Liver (tissue), 9 donors: ENCODE data around the gene HDAC2. TPM values are rescaled to one million over a fixed set of nuclear protein-coding genes. Genes with fewer than 3 reads are reported as not detected.

Experiments
- DNase-seq: peaks from one replicate; pipeline ENCODE4 v3.0.0-alpha.2; 2017; ENCODE audit warnings: low spot score
- H3K27ac ChIP-seq, 2 donors: one replicate each; pipeline ENCODE4 v1.7.0; 2013; ENCODE audit warnings: inconsistent platforms in 2 of 2, low read length in 2 of 2, control low read depth in 1 of 2, low read depth in 1 of 2, mild to moderate bottlenecking in 1 of 2
- H3K27me3 ChIP-seq, 4 donors: one replicate each; pipeline versions ENCODE4 v1.6.1 to v1.7.0; 2013; ENCODE audit warnings: low read length in 3 of 4, inconsistent platforms in 1 of 4, mild to moderate bottlenecking in 1 of 4, moderate library complexity in 1 of 4; ENCODE audit not compliant: control insufficient read depth in 4 of 4, insufficient read depth in 4 of 4
- H3K36me3 ChIP-seq, 4 donors: one replicate each; pipeline versions ENCODE4 v1.6.1 to v1.7.0; 2013; ENCODE audit warnings: low read length in 3 of 4, mild to moderate bottlenecking in 3 of 4, low read depth in 1 of 4, moderate library complexity in 1 of 4; ENCODE audit not compliant: control insufficient read depth in 4 of 4, insufficient read depth in 3 of 4
- H3K4me1 ChIP-seq, 4 donors: one replicate each; pipeline versions ENCODE4 v1.6.1 to v1.7.0; 2013; ENCODE audit warnings: low read length in 3 of 4, mild to moderate bottlenecking in 3 of 4, moderate library complexity in 1 of 4; ENCODE audit not compliant: control insufficient read depth in 4 of 4, insufficient read depth in 4 of 4
- H3K4me3 ChIP-seq, 3 donors: one replicate each; pipeline versions ENCODE4 v1.6.1 to v1.7.0; 2013; ENCODE audit warnings: low read length in 3 of 3, control low read depth in 1 of 3, low read depth in 1 of 3, mild to moderate bottlenecking in 1 of 3
- H3K9ac ChIP-seq, 2 donors: one replicate each; pipeline ENCODE4 v1.7.0; 2013; ENCODE audit warnings: low read length in 2 of 2, mild to moderate bottlenecking in 2 of 2, moderate library complexity in 2 of 2, control low read depth in 1 of 2, low read depth in 1 of 2
- H3K9me3 ChIP-seq, 4 donors: one replicate each; pipeline versions ENCODE4 v1.6.1 to v1.7.0; 2013; ENCODE audit warnings: low read length in 3 of 4; ENCODE audit not compliant: control insufficient read depth in 4 of 4
- EGR1 ChIP-seq, 2 donors: IDR thresholded peaks; 2 replicates each; pipeline ENCODE4 v1.6.1; 2016 to 2018; ENCODE audit warnings: antibody characterized with exemption in 2 of 2, low read depth in 2 of 2
- FOXA1 ChIP-seq: IDR thresholded peaks from 2 replicates; pipeline ENCODE4 v1.6.1; 2016; ENCODE audit warnings: antibody characterized with exemption
- FOXA2 ChIP-seq: IDR thresholded peaks from 2 replicates; pipeline ENCODE4 v1.6.1; 2016; ENCODE audit warnings: antibody characterized with exemption
- GABPA ChIP-seq, 2 donors: IDR thresholded peaks in 1 of 2; conservative IDR thresholded peaks in 1 of 2; 2 replicates each; pipeline ENCODE4 v1.6.1; 2016; ENCODE audit warnings: antibody characterized with exemption in 2 of 2, mild to moderate bottlenecking in 1 of 2, moderate library complexity in 1 of 2
- HNF4A ChIP-seq, 2 donors: conservative IDR thresholded peaks; 2 replicates each; pipeline ENCODE4 v1.6.1; 2016; ENCODE audit warnings: antibody characterized with exemption in 2 of 2, mild to moderate bottlenecking in 2 of 2
- HNF4G ChIP-seq: IDR thresholded peaks from 2 replicates; pipeline ENCODE4 v1.6.1; 2016; ENCODE audit warnings: antibody characterized with exemption
- JUND ChIP-seq, 2 donors: IDR thresholded peaks; 2 replicates each; pipeline ENCODE4 v1.6.1; 2016; ENCODE audit warnings: antibody characterized with exemption in 2 of 2
- NR2F2 ChIP-seq: IDR thresholded peaks from 2 replicates; pipeline ENCODE4 v1.6.1; 2016; ENCODE audit warnings: antibody characterized with exemption
- RAD21 ChIP-seq, 2 donors: IDR thresholded peaks; 2 replicates each; pipeline ENCODE4 v1.6.1; 2016; ENCODE audit warnings: antibody characterized with exemption in 2 of 2, mild to moderate bottlenecking in 2 of 2
- RXRA ChIP-seq, 2 donors: IDR thresholded peaks; 2 replicates each; pipeline ENCODE4 v1.6.1; 2017 to 2018; ENCODE audit warnings: antibody characterized with exemption in 2 of 2, mild to moderate bottlenecking in 1 of 2
- SP1 ChIP-seq: IDR thresholded peaks from 2 replicates; pipeline ENCODE4 v1.6.1; 2018; ENCODE audit warnings: antibody characterized with exemption, mild to moderate bottlenecking
- TAF1 ChIP-seq: conservative IDR thresholded peaks from 2 replicates; pipeline ENCODE4 v1.6.1; 2016; ENCODE audit warnings: antibody characterized with exemption, mild to moderate bottlenecking
- YY1 ChIP-seq: IDR thresholded peaks from 2 replicates; pipeline ENCODE4 v1.6.1; 2016; ENCODE audit warnings: antibody characterized with exemption, mild to moderate bottlenecking
- WGBS: extraction: QIAGEN DNeasy Blood & Tissue Kit; methylation state at CpG from one replicate; pipeline ENCODE4 v1.1.7; 2013; 5-methylcytosine and 5-hydroxymethylcytosine counted together
- polyA plus RNA-seq, 2 donors: library from polyadenylated mRNA; stranded (reverse) in 1 of 2; unstranded in 1 of 2; fragments of 200-250 nt in 1 of 2; fragments of >200 nt in 1 of 2; fragmentation: Nextera tagmentation in 1 of 2; extraction: Ambion mirVana in 1 of 2; gene quantifications; one replicate each; pipeline versions ENCODE4 v1.2.1 to v1.2.3, GENCODE V29; 2013 to 2015
- total RNA-seq, 2 donors: library from RNA; depleted of rRNA; stranded (reverse); fragments of >200 nt; gene quantifications; one replicate each; pipeline ENCODE4 v1.2.3, GENCODE V29; 2014
- TF ChIP-seq, protein P1 (sequence below): IDR thresholded peaks from 2 replicates; pipeline ENCODE4 v1.6.1; 2016; ENCODE audit warnings: antibody characterized with exemption
- TF ChIP-seq, protein P2 (sequence below): IDR thresholded peaks from 2 replicates; pipeline ENCODE4 v1.6.1; 2016; ENCODE audit warnings: antibody characterized with exemption, mild to moderate bottlenecking
- TF ChIP-seq, protein P3 (sequence below): IDR thresholded peaks from 2 replicates; pipeline ENCODE4 v1.6.1; 2016; ENCODE audit warnings: antibody characterized with exemption
- TF ChIP-seq, protein P4 (sequence below): fragments of 150-350 bp; IDR thresholded peaks from 2 replicates; pipeline ENCODE4 v1.5.1; 2017; ENCODE audit warnings: improper control_type of control experiment, low read depth, low read length; ENCODE audit not compliant: missing input control
- TF ChIP-seq, protein P5 (sequence below): IDR thresholded peaks from 2 replicates; pipeline ENCODE4 v1.6.1; 2016; ENCODE audit warnings: antibody characterized with exemption
- donor health status: healthy.
- donor health status: healthy.
- donor health status: healthy.
- donor health status: healthy.
- donor health status: healthy.

Gene HDAC2
- total and polyA plus RNA-seq, 4 donors, result 14.7 to 56.9 (median 21.0) TPM

DNA sequence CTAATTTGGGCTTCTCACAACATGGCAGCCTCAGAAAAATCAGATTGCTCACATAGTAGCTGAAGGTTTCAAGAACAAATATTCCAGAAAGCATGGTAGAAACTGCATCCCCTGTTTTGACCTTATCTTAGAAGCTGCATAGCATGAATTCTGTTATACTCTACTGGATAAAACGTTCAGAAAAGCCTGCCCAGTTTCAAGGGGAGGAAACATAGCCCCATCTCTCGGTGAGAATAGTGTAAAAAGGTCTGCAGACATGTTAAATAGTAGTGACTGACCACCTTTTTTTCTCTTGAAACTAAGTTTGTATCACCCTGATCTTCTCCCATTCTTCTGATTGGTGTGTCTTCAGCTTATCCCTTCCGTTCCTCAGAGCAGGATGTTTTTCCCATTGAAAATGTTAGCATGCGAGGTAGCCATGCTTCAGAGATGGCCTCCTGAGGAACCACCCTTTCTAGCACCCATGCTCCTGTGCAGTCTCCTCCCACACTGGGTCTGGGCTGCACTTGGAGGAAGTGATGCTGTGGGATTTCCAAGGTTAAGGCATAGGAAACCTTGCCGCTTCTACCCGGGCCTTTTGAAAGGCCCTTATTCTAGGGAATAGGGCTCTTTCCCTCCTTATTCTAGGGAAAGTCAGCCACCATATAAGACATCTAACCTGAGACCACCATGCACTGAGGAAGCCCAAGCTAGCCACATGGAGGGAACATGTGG lies 63.7 kb downstream of the HDAC2 start:
- DNase-seq, result no peak
- no peak for TF ChIP-seq FOXA2
- peak; percentile 9 to 11 for TF ChIP-seq RAD21 (IDR thresholded peaks at IDR 0.05)
- Histone ChIP-seq H3K27me3 (no peaks in the 10 kb centered on the region), H3K4me1 (peaks cover 2 to 11% (median 6%) of the 10 kb centered on the region in 4 donors), H3K9ac (no peak overlapping the region), H3K4me3 (no peak overlapping the region), H3K9me3 (no peaks in the 10 kb centered on the region), H3K27ac (no peak overlapping the region), H3K36me3 (no peaks in the 10 kb centered on the region)
- WGBS, result 81% methylated on average over 6 of the region's 6 CpGs

DNA sequence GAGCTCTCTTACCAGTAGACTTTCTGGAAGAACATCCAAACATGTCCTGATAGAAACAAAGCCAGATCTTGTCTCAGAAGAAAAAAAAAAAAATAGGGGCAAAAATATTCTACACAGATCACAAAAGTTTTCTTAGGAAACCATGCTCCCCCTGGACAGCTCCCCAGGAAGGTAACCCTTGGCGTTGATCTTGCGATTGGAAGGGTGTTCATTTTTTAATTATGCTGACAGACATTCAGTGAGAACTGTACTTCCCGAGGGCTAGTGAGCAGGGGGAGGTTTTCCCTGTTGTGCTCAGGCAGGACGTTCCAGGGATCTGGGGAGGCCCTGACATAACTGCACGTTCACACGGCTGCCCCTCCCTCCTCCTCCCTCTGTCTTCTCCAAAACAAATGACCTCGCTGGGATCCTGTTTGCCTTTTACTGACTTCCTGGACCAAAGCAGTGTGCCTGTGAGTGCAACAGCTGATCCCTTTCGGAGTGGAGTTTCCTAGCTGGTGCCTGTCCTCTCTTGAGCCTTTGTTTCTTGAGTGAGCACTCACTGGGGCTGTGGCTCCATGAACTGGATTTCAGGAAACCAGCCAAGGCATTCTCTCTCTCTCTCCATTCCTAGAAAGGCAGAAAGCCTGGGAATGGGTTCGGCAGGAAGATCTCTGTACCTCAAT lies 67.2 kb downstream of the HDAC2 start:
- H3K27me3 ChIP-seq, result no peaks in the 10 kb centered on the region
- DNase-seq, result no peak
- H3K27ac ChIP-seq, result peak overlapping the region in 1 of 2 donors; percentile 42
- H3K9ac ChIP-seq, result no peak overlapping the region
- no peak overlapping the region for H3K4me3 ChIP-seq
- peak in 1 of 2 donors; percentile 37 for TF ChIP-seq RAD21 (IDR thresholded peaks at IDR 0.05)
- peak; percentile 23 for TF ChIP-seq NR2F2
- TF ChIP-seq SP1, result peak; percentile 25
- TF ChIP-seq FOXA1, result no peak
- no peaks in the 10 kb centered on the region for H3K9me3 ChIP-seq
- H3K4me1 ChIP-seq, result no peaks in the 10 kb centered on the region
- 54% methylated on average over 9 of the region's 9 CpGs for WGBS
- no peaks in the 10 kb centered on the region for H3K36me3 ChIP-seq

DNA sequence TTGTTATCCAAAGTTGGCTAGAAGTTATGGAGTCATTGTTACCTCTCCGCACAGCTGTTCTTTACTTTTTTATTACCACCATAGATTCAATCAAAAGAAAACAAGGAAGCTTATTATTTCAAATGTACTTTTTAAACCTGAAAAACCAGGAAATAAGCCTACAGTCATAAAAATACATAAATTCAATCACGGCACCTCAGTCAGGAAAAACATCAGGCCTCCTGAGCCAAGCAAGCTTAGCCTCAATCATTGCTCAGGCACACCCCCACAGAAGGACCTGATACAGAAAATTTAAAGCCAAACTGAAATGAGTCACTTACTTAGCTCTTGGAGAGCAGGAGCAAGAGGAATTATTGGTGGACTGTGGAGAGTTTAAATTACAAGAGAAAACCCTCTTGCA lies 69.5 kb downstream of the HDAC2 start:
- Histone ChIP-seq H3K27me3 (no peaks in the 10 kb centered on the region), H3K27ac (no peak overlapping the region), H3K9ac (no peak overlapping the region), H3K36me3 (no peaks in the 10 kb centered on the region), H3K9me3 (no peaks in the 10 kb centered on the region), H3K4me1 (no peaks in the 10 kb centered on the region), H3K4me3 (no peak overlapping the region)
- 90% methylated on average over 2 of the region's 2 CpGs for WGBS
- TF ChIP-seq, protein P1, sequence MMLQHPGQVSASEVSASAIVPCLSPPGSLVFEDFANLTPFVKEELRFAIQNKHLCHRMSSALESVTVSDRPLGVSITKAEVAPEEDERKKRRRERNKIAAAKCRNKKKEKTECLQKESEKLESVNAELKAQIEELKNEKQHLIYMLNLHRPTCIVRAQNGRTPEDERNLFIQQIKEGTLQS, result no peak
- TF ChIP-seq JUND (IDR thresholded peaks at IDR 0.05), result no peak
- TF ChIP-seq EGR1 (IDR thresholded peaks at IDR 0.05; ENCODE audit: low read depth in 2 of 2), result no peak
- no peak for TF ChIP-seq GABPA (IDR thresholded peaks at IDR 0.05 in 1 of 2, conservative IDR thresholded peaks at IDR 0.05 in 1 of 2)
- TF ChIP-seq NR2F2, result no peak
- TF ChIP-seq SP1, result no peak
- no peak for TF ChIP-seq FOXA1
- no peak for TF ChIP-seq HNF4G
- TF ChIP-seq, protein P2, sequence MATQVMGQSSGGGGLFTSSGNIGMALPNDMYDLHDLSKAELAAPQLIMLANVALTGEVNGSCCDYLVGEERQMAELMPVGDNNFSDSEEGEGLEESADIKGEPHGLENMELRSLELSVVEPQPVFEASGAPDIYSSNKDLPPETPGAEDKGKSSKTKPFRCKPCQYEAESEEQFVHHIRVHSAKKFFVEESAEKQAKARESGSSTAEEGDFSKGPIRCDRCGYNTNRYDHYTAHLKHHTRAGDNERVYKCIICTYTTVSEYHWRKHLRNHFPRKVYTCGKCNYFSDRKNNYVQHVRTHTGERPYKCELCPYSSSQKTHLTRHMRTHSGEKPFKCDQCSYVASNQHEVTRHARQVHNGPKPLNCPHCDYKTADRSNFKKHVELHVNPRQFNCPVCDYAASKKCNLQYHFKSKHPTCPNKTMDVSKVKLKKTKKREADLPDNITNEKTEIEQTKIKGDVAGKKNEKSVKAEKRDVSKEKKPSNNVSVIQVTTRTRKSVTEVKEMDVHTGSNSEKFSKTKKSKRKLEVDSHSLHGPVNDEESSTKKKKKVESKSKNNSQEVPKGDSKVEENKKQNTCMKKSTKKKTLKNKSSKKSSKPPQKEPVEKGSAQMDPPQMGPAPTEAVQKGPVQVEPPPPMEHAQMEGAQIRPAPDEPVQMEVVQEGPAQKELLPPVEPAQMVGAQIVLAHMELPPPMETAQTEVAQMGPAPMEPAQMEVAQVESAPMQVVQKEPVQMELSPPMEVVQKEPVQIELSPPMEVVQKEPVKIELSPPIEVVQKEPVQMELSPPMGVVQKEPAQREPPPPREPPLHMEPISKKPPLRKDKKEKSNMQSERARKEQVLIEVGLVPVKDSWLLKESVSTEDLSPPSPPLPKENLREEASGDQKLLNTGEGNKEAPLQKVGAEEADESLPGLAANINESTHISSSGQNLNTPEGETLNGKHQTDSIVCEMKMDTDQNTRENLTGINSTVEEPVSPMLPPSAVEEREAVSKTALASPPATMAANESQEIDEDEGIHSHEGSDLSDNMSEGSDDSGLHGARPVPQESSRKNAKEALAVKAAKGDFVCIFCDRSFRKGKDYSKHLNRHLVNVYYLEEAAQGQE, result no peak
- TF ChIP-seq TAF1, result no peak
- no peak for TF ChIP-seq YY1
- TF ChIP-seq RXRA (IDR thresholded peaks at IDR 0.05), result no peak
- TF ChIP-seq RAD21 (IDR thresholded peaks at IDR 0.05), result no peak
- TF ChIP-seq, protein P3, sequence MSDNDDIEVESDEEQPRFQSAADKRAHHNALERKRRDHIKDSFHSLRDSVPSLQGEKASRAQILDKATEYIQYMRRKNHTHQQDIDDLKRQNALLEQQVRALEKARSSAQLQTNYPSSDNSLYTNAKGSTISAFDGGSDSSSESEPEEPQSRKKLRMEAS, result no peak
- TF ChIP-seq, protein P4, sequence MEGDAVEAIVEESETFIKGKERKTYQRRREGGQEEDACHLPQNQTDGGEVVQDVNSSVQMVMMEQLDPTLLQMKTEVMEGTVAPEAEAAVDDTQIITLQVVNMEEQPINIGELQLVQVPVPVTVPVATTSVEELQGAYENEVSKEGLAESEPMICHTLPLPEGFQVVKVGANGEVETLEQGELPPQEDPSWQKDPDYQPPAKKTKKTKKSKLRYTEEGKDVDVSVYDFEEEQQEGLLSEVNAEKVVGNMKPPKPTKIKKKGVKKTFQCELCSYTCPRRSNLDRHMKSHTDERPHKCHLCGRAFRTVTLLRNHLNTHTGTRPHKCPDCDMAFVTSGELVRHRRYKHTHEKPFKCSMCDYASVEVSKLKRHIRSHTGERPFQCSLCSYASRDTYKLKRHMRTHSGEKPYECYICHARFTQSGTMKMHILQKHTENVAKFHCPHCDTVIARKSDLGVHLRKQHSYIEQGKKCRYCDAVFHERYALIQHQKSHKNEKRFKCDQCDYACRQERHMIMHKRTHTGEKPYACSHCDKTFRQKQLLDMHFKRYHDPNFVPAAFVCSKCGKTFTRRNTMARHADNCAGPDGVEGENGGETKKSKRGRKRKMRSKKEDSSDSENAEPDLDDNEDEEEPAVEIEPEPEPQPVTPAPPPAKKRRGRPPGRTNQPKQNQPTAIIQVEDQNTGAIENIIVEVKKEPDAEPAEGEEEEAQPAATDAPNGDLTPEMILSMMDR, result no peak
- TF ChIP-seq, protein P5, sequence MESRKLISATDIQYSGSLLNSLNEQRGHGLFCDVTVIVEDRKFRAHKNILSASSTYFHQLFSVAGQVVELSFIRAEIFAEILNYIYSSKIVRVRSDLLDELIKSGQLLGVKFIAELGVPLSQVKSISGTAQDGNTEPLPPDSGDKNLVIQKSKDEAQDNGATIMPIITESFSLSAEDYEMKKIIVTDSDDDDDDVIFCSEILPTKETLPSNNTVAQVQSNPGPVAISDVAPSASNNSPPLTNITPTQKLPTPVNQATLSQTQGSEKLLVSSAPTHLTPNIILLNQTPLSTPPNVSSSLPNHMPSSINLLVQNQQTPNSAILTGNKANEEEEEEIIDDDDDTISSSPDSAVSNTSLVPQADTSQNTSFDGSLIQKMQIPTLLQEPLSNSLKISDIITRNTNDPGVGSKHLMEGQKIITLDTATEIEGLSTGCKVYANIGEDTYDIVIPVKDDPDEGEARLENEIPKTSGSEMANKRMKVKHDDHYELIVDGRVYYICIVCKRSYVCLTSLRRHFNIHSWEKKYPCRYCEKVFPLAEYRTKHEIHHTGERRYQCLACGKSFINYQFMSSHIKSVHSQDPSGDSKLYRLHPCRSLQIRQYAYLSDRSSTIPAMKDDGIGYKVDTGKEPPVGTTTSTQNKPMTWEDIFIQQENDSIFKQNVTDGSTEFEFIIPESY, result no peak
- TF ChIP-seq FOXA2, result no peak
- TF ChIP-seq HNF4A (conservative IDR thresholded peaks at IDR 0.05), result no peak
- no peak for DNase-seq
